Effector memory CD8-positive, alpha-beta T cell (primary cell): ENCODE measurements around the gene COL4A1.

Source experiments
- ATAC-seq: fragments of 150-1000 bp; cut with Tn5 transposase; replicated peaks from 2 replicates; pipeline ENCODE4 v1.10.0; 2021; ENCODE audit warnings: mild to moderate bottlenecking, moderate library complexity
- DNase-seq, 3 experiments: peaks; one replicate each; pipeline ENCODE4 v3.0.0; 2021
- H3K27ac Mint-ChIP-seq, 2 donors: one replicate each; pipeline ENCODE4 v1.8.0; 2022; ENCODE audit warnings: mild to moderate bottlenecking in 2 of 2, mixed read lengths in 2 of 2, moderate library complexity in 2 of 2
- H3K27me3 Mint-ChIP-seq, 2 donors: one replicate each; pipeline ENCODE4 v1.8.0; 2022; ENCODE audit warnings: mixed read lengths in 2 of 2
- H3K36me3 Mint-ChIP-seq: one replicate; pipeline ENCODE4 v1.8.0; 2022; ENCODE audit warnings: mild to moderate bottlenecking, moderate library complexity, mixed read lengths; ENCODE audit not compliant: insufficient read depth
- H3K4me1 Mint-ChIP-seq, 2 donors: one replicate each; pipeline ENCODE4 v1.8.0; 2022; ENCODE audit warnings: low read depth in 2 of 2, mixed read lengths in 2 of 2
- H3K4me3 Mint-ChIP-seq, 2 donors: one replicate each; pipeline ENCODE4 v1.8.0; 2022; ENCODE audit warnings: mild to moderate bottlenecking in 2 of 2, mixed read lengths in 2 of 2, moderate library complexity in 2 of 2
- H3K9me3 Mint-ChIP-seq, 2 donors: one replicate each; pipeline ENCODE4 v1.8.0; 2022; ENCODE audit warnings: mixed read lengths in 2 of 2

COL4A1 gene

DNA sequence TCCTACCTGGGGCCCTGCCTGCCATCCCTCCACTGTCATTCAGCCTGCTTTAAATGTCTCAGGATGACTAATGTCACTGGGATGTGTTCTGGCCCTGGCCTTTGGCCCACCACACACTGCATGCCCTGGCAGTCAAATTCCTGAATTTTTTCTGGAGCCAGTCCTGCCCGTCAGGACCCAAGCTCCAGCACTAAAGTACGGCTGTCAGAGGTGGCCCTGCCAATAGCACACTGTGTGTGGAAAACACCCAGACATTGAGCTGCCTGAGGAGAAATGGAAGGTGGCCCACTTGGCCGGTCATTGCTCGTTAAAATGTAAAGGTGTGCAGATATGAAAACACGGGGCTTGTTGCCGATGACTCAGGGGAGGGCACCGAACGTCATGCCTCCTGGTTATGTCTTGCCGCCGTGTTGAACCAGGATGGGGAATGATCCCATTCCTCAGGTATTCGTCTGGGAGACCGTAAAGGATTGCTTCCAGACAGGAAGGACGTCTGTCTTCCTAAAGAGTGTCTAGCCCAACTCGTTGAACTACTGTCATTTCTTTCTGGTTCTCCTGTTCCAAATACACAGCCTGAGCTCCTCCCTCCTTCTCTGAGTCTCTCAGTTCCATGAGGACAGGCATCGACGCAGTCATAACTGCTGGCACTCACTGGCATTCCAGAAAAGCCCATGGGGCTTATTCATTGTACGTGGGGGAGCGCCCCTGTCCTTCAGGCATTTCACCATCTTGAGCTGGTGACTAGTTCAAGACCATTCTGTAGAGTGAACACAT, 40.8 kb upstream of the COL4A1 start:
- DNase-seq (no peak), ATAC-seq (no peak)
- Mint-ChIP-seq H3K27me3 (peaks cover 0 to 34% of the 10 kb centered on the region in 2 donors), H3K9me3 (no peaks in the 10 kb centered on the region), H3K27ac (no peak overlapping the region), H3K4me1 (no peaks in the 10 kb centered on the region), H3K36me3 (no peaks in the 10 kb centered on the region), H3K4me3 (no peak overlapping the region)

DNA sequence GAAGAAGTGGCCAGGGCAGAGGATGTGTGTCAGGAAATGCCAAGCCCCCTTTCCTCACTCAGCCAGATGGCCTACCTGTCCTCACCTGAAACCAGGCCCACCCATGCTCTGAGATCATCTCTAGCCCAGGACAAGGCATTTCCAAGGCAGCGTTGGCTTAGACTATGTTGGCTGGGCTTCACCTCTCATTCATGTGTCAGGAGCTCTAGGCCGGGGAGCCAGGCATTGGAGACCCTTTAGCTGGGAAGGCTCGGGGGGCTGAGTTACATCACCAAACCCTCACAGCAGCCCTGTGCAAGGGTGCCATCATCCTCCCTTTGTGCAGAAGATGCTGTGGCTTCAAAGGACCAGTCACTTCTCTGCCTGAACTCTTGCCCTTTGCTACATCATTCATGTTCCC, 40.1 kb upstream of the COL4A1 start:
- no peaks in the 10 kb centered on the region for H3K36me3 Mint-ChIP-seq
- H3K27ac Mint-ChIP-seq, result no peak overlapping the region
- peaks cover 0 to 35% of the 10 kb centered on the region in 2 donors for H3K27me3 Mint-ChIP-seq
- ATAC-seq (no peak), DNase-seq (no peak)
- no peaks in the 10 kb centered on the region for H3K9me3 Mint-ChIP-seq
- H3K4me3 Mint-ChIP-seq, result no peak overlapping the region
- H3K4me1 Mint-ChIP-seq, result no peaks in the 10 kb centered on the region

DNA sequence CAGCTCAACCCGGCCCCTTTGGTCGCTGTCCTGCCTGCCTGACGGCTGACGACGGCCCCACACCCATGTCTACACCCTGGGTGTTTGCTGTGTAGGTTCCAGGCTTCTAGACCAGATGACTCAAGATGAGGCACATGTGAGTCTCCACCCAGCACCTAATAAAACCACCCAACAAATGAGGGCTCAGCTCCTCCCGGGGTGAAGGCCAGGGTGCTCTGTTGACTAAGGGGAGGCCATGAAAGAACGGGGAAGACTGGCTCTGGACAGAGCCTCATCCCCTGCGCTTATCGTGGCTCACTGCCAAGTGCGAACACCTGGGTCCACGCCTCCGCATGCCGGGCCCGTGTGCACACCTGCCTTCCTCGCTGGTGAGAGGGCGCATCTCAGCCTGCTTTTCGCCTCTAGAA, 39.7 kb upstream of the COL4A1 start:
- Mint-ChIP-seq H3K9me3 (no peaks in the 10 kb centered on the region), H3K27ac (no peak overlapping the region), H3K4me3 (no peak overlapping the region), H3K36me3 (no peaks in the 10 kb centered on the region), H3K4me1 (no peaks in the 10 kb centered on the region), H3K27me3 (peaks cover 0 to 34% of the 10 kb centered on the region in 2 donors)
- DNase-seq (no peak), ATAC-seq (no peak)

DNA sequence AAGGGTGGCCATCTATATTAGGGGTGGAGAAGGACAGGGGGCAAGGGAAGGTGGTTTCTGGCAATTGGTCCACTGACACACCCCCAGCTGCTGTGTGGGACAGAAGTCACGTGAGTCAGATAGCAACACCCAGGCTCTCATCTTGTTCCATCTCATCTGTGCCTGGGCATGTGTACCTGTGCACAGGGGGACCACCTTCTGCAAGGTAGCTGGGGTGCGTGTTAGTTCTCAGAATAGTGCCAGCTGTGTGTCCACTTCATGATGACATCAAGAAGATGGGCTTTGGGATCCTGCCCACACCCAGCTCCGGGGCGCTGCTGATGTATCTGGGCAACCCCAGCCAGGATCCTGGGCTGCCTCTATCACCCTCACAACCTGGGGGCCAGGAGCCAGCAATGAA, 38.7 kb upstream of the COL4A1 start:
- H3K27me3 Mint-ChIP-seq, result peaks cover under 1 to 35% of the 10 kb centered on the region in 2 donors
- no peak overlapping the region for H3K4me3 Mint-ChIP-seq
- no peak for ATAC-seq
- DNase-seq, result no peak
- no peaks in the 10 kb centered on the region for H3K36me3 Mint-ChIP-seq
- H3K9me3 Mint-ChIP-seq, result no peaks in the 10 kb centered on the region
- no peak overlapping the region for H3K27ac Mint-ChIP-seq
- peaks cover 1 to 6% of the 10 kb centered on the region in 2 donors for H3K4me1 Mint-ChIP-seq

DNA sequence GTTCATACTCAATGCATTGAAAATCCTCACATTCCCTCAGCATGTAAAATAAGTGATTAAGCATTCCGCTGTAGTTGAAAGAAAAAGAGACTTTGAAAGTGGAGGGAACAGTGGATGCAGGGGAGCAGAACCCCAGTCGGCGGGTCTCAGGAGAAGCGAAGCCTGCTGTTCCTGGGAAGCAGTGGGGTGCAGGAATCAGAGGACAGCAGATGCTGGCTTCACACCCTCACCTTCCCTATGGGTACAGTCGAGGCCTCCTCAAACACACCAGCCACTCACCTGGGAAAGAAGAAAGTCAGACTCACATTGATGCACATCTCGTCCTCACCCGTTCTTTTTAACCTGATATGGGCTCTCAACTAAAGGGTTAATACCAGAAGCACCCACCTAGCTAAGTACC, 38.3 kb upstream of the COL4A1 start:
- Mint-ChIP-seq H3K27ac (no peak overlapping the region), H3K27me3 (peaks cover 5 to 39% of the 10 kb centered on the region in 2 donors)
- ATAC-seq, result no peak

DNA sequence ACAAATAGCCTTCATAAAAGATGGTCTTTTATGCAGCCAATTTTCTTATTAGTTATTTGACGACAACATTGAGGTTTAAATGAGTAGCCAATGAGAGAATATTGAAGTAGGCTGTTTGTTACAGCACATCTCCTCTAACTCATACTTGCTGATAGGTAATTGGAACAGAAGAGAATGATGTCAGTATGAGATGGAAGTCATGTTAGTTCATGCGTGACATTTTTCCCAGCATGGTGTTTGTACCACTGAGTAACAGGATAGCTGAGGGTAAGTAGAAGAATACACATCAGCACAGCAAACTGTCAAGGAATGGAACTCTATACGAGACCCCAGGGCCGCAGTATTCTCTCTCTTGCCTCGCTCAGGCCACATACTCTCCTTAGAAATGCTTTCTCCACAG, 37.4 kb upstream of the COL4A1 start:
- Mint-ChIP-seq H3K4me1 (peaks cover 8 to 13% of the 10 kb centered on the region in 2 donors), H3K9me3 (no peaks in the 10 kb centered on the region), H3K27me3 (peaks cover 9 to 48% of the 10 kb centered on the region in 2 donors), H3K36me3 (no peaks in the 10 kb centered on the region), H3K4me3 (no peak overlapping the region), H3K27ac (no peak overlapping the region)
- DNase-seq (no peak), ATAC-seq (no peak)

More for the DNA sequence above, 38.3 kb upstream of the COL4A1 start:
- H3K4me1 Mint-ChIP-seq, result peaks cover 6 to 9% of the 10 kb centered on the region in 2 donors
- H3K36me3 Mint-ChIP-seq, result no peaks in the 10 kb centered on the region
- DNase-seq, result no peak
- no peak overlapping the region for H3K4me3 Mint-ChIP-seq
- H3K9me3 Mint-ChIP-seq, result no peaks in the 10 kb centered on the region

DNA sequence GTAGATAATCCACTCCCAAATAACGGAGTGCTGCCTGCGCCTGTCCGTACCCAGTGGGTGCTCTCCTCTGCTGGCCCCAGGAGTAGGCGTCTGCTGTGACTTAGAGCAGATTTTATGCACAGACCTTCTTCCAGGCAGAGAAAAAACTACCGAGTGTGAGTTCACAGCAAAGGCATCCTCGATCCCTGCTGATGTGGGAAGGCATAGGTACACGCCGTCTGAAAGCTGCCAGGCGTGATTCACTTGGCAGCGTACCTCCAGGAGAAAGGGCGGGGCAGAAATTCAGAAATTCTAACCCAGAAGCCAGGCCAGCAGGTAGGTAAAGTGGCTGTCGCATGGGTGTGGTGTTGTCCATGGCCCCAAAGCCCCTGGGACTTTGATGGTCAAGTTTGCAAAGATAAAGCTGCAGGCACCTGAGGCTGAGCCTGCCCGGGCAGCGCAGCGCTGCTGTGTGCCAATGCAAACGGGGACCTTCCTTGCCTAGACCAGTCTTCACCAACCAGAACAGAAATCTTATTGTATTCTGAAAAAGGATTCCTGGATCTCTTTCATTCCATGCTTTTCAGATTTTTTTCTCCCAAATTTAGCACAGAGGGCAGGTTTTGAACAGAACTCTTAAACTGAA, 36.4 kb upstream of the COL4A1 start:
- Mint-ChIP-seq H3K27ac (no peak overlapping the region), H3K4me1 (peaks cover 8 to 13% of the 10 kb centered on the region in 2 donors), H3K9me3 (no peaks in the 10 kb centered on the region), H3K4me3 (no peak overlapping the region), H3K36me3 (no peaks in the 10 kb centered on the region), H3K27me3 (peaks cover 17 to 55% of the 10 kb centered on the region in 2 donors)
- no peak for ATAC-seq
- DNase-seq, result no peak

DNA sequence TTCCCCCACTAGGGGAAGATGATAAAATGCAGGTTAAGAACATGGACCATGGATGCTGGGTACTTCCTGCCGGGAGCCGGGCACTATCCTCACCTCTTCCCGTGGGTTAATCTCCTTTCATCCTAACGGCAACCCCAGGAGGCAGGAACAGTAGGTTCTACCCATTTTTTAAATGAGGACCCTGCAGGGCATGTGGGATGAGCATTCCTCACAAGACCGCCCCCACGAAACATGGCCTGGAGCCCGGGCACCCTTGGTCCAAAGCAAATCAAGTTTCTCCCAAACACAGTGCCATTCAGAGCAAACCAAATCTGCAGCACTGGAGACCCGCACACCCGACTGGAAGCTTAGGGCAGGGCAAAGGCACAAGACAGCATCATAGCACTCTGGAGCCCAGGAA, 35.5 kb upstream of the COL4A1 start:
- peaks cover 17 to 47% of the 10 kb centered on the region in 2 donors for H3K27me3 Mint-ChIP-seq
- H3K4me3 Mint-ChIP-seq, result no peak overlapping the region
- no peak for ATAC-seq
- no peak for DNase-seq
- peaks cover 0 to 2% of the 10 kb centered on the region in 2 donors for H3K9me3 Mint-ChIP-seq
- peaks cover 8 to 13% of the 10 kb centered on the region in 2 donors for H3K4me1 Mint-ChIP-seq
- no peak overlapping the region for H3K27ac Mint-ChIP-seq
- H3K36me3 Mint-ChIP-seq, result no peaks in the 10 kb centered on the region

DNA sequence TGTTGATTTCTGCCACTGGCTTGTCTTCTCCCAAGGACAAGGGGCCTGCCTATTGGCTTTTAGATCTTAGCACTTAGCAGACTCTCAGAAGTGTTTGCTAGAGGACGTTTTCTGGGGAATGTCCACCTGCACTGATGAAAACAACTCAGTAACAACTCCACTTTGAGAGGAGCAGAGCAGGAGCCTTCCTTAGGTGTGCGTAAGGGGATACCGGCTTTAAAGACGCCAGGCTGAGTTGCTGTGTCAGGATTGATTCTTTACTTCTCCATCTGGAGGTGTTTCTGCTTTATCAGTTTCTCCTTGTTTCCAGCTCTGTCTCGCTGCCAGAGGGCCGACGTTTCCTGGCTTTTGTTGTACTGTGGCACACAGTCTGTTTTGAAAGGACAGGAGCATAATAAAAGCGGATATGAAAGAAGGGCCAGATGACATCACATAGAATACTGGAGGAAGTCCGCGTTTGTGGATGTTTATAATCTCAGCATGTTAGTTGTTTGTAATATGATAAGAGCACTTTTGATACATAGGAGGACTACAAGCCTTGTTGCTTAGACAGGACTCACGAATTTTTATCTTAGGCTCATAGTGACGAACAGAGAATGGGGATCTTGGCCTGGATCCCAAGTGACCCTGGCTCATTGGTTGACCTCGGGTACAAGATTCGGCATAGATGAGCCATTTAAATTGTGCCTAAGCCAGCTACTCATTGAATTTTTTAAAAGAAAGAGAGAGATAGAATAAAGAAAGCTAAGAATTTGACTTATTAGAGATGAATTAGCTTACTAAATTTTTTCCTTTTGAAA, 34.7 kb upstream of the COL4A1 start:
- no peak overlapping the region for H3K27ac Mint-ChIP-seq
- peak overlapping the region in 1 of 2 donors; percentile 24 for H3K4me3 Mint-ChIP-seq
- peaks cover 0 to 2% of the 10 kb centered on the region in 2 donors for H3K9me3 Mint-ChIP-seq
- DNase-seq (no peak), ATAC-seq (no peak)
- H3K36me3 Mint-ChIP-seq, result no peaks in the 10 kb centered on the region
- H3K27me3 Mint-ChIP-seq, result peaks cover 17 to 47% of the 10 kb centered on the region in 2 donors
- peaks cover 8 to 13% of the 10 kb centered on the region in 2 donors for H3K4me1 Mint-ChIP-seq

DNA sequence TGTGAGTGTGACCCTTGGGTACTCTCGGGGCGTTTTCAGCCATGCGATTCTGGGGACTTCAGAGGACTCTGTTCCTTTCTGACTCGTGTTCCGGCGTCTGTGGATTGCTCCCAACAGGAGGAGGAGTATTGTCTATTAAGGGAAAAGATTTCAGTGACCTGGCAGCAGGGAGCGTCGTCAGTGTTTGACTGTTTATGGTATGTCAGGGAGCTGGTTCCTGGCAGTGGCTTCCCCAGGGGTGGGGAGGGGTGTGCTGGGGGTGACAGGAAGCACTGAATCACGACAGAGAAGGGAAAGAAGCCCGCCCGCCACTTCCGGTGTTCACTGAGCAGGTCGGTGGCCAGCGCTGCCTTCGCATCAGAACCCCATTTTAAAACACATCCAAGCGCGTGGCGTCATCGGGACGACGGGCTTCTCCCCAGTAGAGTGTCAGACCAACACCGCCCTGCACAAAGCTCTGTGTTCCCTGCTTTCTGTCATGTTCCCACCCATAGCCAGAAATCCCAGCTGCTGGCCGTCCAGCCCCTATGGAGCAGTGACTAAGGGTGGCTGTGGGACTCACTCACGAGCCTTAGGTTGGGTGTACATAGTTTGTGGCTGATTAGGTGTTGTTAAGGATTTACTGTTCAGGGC, 34.0 kb upstream of the COL4A1 start:
- no peak for ATAC-seq
- peaks cover 17 to 47% of the 10 kb centered on the region in 2 donors for H3K27me3 Mint-ChIP-seq
- peak overlapping the region; percentile 24 to 47 for H3K4me3 Mint-ChIP-seq
- H3K4me1 Mint-ChIP-seq, result peaks cover 8 to 13% of the 10 kb centered on the region in 2 donors
- H3K27ac Mint-ChIP-seq, result peak overlapping the region in 1 of 2 donors; percentile 8
- no peak for DNase-seq
- no peaks in the 10 kb centered on the region for H3K36me3 Mint-ChIP-seq
- peaks cover 0 to 2% of the 10 kb centered on the region in 2 donors for H3K9me3 Mint-ChIP-seq

DNA sequence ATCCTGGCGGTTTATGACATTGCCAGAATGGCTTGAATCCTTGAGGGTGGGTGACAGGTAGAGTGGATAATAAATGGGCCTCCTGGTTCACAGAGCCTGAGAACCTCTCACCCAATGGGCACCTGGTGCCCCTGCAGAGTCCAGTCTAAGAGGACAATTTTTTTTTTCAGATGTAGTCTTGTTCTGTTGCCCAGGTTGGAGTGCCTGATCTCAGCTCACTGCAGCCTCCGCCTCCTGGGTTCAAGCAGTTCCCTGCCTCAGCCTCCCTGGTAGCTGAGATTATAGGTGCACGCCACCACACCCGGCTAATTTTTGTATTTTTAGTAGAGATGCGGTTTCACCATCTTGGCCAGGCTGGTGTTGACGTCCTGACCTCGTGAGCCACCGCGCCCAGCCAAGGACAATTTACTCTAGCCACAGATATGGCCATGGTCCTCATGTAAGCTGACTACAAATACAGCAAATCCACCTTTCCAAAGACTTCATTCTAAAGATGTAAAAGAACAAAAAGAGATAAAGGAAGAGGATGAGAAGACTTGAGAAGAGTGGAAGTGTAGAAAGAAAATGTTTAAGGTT, 33.1 kb upstream of the COL4A1 start:
- DNase-seq (no peak), ATAC-seq (no peak)
- H3K27me3 Mint-ChIP-seq, result peaks cover 20 to 52% of the 10 kb centered on the region in 2 donors
- H3K36me3 Mint-ChIP-seq, result no peaks in the 10 kb centered on the region
- peak overlapping the region in 1 of 2 donors; percentile 15 for H3K4me3 Mint-ChIP-seq
- H3K9me3 Mint-ChIP-seq, result peaks cover 2 to 4% of the 10 kb centered on the region in 2 donors
- no peak overlapping the region for H3K27ac Mint-ChIP-seq
- peaks cover 8 to 13% of the 10 kb centered on the region in 2 donors for H3K4me1 Mint-ChIP-seq

DNA sequence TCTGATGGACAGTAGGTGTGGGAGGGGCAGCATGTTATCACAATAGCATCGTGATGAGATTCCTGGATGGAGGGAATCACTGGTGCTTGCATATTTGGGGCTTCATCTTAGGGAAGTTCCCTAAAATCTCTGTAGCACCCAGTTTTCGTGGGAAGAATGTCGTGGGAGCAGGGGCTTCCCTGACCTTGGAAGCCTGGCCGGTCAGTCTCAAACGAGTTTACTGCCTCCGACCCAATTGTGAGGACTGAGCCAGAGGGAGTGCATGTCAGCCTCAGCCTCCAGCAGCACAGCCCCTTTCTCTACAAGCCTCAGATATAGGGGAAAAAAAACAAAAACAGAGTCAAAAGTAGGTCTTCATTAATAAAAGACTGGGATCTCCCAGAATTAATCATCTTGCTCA, 32.3 kb upstream of the COL4A1 start:
- peaks cover 22 to 57% of the 10 kb centered on the region in 2 donors for H3K27me3 Mint-ChIP-seq
- H3K27ac Mint-ChIP-seq, result no peak overlapping the region
- DNase-seq (no peak), ATAC-seq (no peak)
- peaks cover 8 to 13% of the 10 kb centered on the region in 2 donors for H3K4me1 Mint-ChIP-seq
- H3K9me3 Mint-ChIP-seq, result peaks cover 2 to 7% of the 10 kb centered on the region in 2 donors
- H3K36me3 Mint-ChIP-seq, result no peaks in the 10 kb centered on the region
- H3K4me3 Mint-ChIP-seq, result no peak overlapping the region
